Hepatocyte (in vitro differentiated cells): ENCODE data around the gene CELA3A.

ENCODE experiments used
- CTCF ChIP-seq: fragments of 200-600 bp; sonication (generic); IDR thresholded peaks from 2 replicates; pipeline ENCODE4 v1.5.1; 2016; ENCODE audit warnings: antibody characterized with exemption, mild to moderate bottlenecking; ENCODE audit not compliant: poor library complexity
- EZH2 ChIP-seq: fragments of 200-600 bp; sonication (generic); IDR thresholded peaks from 2 replicates; pipeline ENCODE4 v1.6.1; 2016; ENCODE audit warnings: antibody characterized with exemption, mild to moderate bottlenecking, borderline replicate concordance

GRCh38 chr1:22025368-22026155 lies 24.1 kb downstream of the CELA3A start:
- TF ChIP-seq CTCF (no peak), EZH2 (no peak)
